ENCODE measurements around the gene CDK11B. TPM values are rescaled to one million over a fixed set of nuclear protein-coding genes. Genes with fewer than 3 reads are reported as not detected.

CDK11B gene
- total RNA-seq, 4 donors from 2014 or later = 6.8 to 28.5 (median 11.8) TPM

GRCh38 chr1:1684031-1684681 is 25.4 kb upstream of the CDK11B start:
- Histone ChIP-seq H3K4me3 (no peak overlapping the region), H3K9me3 (no peaks in the 10 kb centered on the region), H3K27ac (no peak overlapping the region), H3K4me1 (peaks cover 0 to 5% of the 10 kb centered on the region in 2 donors), H3K27me3 (no peaks in the 10 kb centered on the region), H3K36me3 (no peaks in the 10 kb centered on the region)
- intact Hi-C loops (cut with DNase I; ENCODE audit: low total_unique reads) = no loop called here
- TF ChIP-seq CTCF (IDR thresholded peaks at IDR 0.05) = no peak
- TF ChIP-seq POLR2A (IDR thresholded peaks at IDR 0.05) = no peak
- no peak for DNase-seq

GRCh38 chr1:1683104-1683905 is 24.5 kb upstream of the CDK11B start:
- TF ChIP-seq POLR2A (IDR thresholded peaks at IDR 0.05) (no peak), CTCF (IDR thresholded peaks at IDR 0.05) (no peak)
- Histone ChIP-seq H3K9me3 (no peaks in the 10 kb centered on the region), H3K36me3 (no peaks in the 10 kb centered on the region), H3K4me3 (no peak overlapping the region), H3K27ac (no peak overlapping the region), H3K4me1 (peaks cover 0 to 5% of the 10 kb centered on the region in 2 donors), H3K27me3 (no peaks in the 10 kb centered on the region)
- intact Hi-C loops (cut with DNase I; ENCODE audit: low total_unique reads) = no loop called here
- DNase-seq = no peak

- no peak overlapping the region for H3K27ac ChIP-seq
- H3K36me3 ChIP-seq = no peaks in the 10 kb centered on the region
- no peaks in the 10 kb centered on the region for H3K9me3 ChIP-seq
- no peak for DNase-seq
- intact Hi-C loops (cut with DNase I; ENCODE audit: low total_unique reads) = no loop called here
- TF ChIP-seq POLR2A (IDR thresholded peaks at IDR 0.05) (no peak), CTCF (IDR thresholded peaks at IDR 0.05) (no peak)
- H3K4me3 ChIP-seq = no peak overlapping the region
- peaks cover 0 to 5% of the 10 kb centered on the region in 2 donors for H3K4me1 ChIP-seq
- no peaks in the 10 kb centered on the region for H3K27me3 ChIP-seq
These were observed 22.1 kb upstream of the CDK11B start for GRCh38 chr1:1680912-1681273.

GRCh38 chr1:1680031-1680911 is 21.5 kb upstream of the CDK11B start:
- intact Hi-C loops (cut with DNase I; ENCODE audit: low total_unique reads) = no loop called here
- Histone ChIP-seq H3K27ac (no peak overlapping the region), H3K4me3 (no peak overlapping the region), H3K36me3 (no peaks in the 10 kb centered on the region), H3K4me1 (peaks cover 0 to 5% of the 10 kb centered on the region in 2 donors), H3K27me3 (no peaks in the 10 kb centered on the region), H3K9me3 (no peaks in the 10 kb centered on the region)
- TF ChIP-seq CTCF (IDR thresholded peaks at IDR 0.05) (no peak), POLR2A (IDR thresholded peaks at IDR 0.05) (no peak)
- no peak for DNase-seq
